KG1 (cell line): ENCODE results near the gene BTG1.

Experiments
- DNase-seq: peaks from one replicate; lab custom pipeline; 2025; lab: John Stamatoyannopoulos, UW

BTG1 gene

DNA sequence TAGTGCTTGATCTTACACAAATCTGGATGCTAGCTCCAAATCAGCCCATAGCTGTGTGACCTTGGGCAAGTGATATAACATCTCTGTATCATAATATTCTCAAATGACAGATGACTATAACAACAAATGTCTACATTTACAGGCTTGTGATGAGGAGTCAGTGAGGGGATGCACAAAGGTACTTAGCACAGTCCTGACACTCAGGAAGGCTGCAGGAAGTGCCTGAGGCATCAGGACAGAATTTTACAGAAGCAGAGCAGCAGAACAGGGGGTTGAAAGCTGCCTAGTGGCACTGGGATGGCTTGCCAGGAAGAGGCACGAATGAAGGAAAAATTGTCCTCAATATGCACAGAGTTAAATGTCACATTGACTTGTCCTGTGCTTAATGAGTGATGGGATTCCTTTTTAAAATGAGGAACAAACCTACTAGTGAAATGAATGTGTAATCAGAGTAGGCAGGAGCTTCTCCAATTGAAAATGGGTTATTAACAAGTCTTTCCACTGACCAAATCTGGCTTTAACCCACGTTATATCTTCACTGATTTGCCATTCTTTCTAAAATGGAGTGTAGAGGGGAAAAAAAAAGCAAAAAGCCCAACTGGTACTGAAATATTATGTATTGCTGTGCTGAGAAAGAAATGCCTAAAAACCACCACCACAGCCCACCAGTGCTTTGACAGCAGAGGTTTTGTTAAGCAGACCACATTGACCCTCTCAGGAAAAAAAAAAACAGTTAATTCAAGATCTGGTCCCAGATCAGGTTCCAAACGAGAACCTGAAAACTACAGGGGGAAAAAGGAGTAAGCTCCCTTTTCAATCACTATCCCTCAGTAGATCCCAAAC, 11.6 kb downstream of the BTG1 start:
- DNase-seq, result no peak

DNA sequence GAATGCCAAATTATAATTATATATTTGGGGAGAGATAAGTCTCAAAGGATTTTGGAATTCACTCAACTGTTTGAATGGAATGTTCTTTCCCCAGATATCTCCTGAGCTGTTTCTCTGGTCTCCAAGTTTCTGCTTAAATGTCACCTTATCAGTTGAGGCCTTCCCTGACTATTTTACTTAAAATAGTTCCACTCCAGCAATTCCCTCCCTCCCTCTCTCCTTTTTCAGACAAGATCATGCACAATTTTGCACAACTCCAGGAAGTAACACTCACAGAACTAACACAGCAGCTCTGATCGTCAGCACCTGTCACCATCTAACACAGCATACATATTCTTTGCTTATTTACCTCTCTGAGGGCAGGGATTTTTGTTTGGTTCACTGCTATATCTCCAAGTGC, 12.5 kb downstream of the BTG1 start:
- DNase-seq, result no peak

DNA sequence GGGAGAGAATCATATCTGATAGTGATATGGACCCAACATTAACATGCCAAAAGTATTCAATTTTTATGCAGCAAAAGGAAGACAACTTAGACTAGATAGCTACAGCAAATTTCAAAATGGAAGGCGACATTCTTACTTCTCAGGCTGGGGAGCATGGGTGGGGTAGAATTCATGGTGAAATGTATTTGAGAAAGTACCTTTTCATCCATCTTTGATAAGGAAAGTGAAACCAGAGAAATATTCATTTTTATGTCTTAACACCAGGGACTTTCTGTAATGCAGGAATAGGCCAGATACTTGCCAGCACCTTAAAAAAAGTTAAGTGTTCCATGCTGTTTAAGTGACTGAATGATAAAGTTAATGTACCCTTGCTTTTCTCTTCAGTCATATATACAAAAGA, 13.4 kb downstream of the BTG1 start:
- DNase-seq, result no peak

DNA sequence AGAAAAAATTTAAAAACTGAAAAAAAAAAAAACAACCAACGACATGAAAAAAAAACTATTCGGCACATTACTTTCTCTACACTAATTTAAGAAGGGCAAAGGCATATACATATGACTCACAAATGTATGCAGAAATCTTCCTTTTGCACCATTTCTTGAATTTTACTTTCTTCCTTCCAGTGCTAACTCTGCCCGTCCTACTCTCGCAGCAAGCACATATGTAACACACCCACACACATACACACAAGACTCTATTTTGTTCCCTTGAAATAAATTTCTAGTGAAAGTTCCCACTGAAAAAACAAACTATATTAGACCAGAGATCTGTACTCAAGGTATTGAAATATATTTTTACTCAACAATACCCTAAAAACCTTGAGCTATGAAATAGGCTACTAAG, 14.6 kb downstream of the BTG1 start:
- no peak for DNase-seq

DNA sequence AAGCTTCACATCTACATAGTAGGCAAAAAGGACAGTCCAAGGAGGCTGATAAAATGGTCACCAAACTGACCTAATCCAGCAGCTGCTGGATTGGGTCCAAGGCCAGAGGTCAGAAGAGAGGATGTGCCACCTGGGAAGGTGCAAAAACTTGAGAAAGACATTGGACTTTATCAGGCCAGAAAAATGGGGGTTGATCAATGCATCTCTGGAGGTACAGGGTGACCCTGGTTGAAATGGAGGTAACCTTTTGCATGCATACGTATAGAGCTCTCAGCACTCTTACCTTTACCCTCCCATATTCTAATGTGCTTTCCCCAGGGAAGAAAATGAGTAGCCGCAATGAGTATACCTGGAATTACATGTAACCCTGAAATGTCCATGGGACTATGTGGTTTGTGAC, 16.0 kb downstream of the BTG1 start:
- DNase-seq, result no peak

DNA sequence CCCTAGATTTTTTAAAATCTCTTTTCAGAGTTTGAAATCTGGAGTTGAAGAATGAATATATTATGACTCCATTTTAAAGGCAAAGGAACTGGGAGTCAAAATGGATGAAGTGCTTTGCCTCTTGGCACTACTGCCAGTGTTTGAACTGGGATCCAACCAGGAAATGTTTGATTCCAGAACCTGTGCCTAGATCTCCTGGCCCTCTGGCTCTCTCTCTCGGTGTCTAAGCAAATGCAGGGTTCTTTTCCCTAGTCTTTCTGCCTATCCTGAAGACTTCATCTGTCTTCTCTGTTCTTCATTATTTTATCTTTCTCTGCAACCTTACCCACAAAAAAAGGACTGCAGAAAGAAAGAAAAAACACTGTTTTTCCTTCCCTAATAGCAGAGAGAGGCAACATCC, 17.0 kb downstream of the BTG1 start:
- no peak for DNase-seq

DNA sequence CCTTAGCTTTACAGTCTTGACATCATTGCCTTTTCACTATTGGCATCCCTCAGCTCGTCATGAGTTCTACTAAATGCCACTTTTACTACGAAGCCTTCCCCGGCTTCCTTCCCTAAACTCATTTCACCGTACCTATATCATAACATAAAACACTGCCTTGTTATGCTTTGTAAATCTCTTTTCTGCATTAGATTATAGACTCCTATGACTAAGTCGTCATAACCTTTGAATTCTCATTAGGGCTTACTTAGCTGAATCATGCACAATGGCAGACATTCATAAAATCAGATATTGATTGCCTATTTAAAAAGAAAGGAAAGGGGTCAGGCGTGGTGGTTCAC, 21.0 kb downstream of the BTG1 start:
- DNase-seq, result no peak

DNA sequence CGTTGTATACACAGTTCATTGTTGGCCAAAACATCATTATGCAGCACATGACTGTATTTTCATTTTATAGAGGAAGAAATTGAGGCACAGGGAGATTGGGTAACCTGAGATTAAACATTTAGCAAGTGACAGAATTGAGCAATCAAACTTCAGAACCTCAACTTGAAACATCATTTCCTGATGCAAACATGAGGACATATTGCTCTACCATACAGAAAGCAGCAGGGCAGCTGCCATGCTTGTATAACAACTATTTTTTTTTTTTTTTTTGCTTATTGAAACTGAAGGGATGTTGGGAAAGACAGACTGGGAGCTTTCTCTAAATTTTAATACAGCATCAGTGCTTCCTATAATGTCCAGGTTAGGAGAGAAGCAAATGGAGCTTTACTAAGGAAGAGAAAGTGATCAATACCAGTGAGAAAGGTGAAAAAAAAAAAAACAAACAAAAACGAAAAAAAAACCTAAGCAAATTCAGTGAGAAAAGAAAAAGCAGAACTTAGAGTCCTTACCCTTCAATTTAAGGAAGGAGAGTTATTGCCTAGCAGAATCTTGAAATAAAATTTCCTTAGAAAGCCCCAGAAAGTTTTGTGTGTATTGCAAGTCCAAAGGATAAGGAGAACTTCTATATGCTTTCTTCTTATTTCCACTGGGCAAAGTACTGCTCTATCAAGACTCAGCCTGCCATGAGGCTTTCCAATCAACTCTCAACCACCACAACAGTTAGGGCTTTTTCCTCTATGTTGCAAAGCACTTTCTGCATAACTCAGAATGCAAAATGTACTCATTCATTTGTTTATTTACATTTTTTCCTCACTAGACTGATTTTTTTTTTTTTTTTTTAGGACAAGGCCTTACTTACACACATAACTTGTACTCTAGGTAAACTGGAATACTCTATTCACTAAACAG, 21.6 kb downstream of the BTG1 start:
- DNase-seq, result peak; percentile 35

DNA sequence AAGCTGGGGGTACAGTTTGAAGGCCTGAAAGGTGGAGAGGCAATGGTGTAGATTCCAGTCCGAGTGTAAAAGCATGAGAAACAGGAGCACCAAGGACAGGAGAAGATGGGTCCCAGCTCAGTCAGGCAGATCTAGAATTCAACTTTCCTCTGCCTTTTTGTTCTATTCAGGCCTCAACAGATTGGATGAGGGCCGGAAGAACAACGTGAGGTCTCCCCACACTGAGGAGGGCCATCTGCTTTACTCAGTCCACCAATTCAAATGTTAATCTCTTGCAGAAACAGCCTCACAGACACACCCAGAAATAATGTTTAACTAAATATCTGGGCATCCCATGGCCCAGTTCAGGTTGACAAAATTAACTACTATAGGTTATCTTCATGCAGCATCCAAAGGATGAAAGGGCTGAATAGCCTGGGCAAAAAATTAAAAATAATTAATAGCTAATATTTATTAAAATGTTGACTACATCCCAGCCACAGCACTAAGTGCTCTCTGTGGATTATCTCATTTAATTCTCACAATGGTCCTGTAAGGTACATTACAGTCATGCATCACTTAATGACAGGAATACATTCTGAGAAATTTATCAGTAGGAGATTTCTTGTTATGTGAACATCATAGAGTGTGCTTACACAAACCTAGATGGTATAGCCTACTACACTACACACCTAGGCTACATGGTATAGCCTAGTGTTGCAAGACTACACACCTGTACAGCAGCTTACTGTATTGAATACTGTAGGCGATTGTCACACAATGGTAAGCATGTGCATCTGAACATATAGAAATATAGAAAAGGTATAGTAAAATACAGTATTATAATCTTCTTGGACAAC, 22.5 kb downstream of the BTG1 start:
- DNase-seq, result no peak

DNA sequence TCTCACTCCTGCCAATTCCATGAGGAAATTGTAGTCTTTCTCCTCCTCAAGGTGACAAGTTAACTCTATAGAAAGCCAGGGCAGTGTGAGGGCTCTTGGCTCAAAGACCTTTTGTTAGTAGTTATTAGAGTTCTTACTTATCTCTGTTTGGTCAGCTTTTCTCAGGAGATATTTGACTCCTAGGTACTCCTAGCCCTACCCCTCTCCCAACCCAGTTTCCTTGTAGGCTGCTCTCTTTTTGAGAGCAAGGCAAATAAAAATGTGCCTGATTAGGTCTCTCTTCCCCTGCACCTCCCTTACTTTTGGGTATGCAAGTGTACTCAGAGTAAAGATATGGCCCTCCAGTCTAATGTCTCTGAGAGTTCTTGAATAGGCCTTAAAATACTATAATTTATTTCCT, 23.8 kb downstream of the BTG1 start:
- DNase-seq, result no peak

DNA sequence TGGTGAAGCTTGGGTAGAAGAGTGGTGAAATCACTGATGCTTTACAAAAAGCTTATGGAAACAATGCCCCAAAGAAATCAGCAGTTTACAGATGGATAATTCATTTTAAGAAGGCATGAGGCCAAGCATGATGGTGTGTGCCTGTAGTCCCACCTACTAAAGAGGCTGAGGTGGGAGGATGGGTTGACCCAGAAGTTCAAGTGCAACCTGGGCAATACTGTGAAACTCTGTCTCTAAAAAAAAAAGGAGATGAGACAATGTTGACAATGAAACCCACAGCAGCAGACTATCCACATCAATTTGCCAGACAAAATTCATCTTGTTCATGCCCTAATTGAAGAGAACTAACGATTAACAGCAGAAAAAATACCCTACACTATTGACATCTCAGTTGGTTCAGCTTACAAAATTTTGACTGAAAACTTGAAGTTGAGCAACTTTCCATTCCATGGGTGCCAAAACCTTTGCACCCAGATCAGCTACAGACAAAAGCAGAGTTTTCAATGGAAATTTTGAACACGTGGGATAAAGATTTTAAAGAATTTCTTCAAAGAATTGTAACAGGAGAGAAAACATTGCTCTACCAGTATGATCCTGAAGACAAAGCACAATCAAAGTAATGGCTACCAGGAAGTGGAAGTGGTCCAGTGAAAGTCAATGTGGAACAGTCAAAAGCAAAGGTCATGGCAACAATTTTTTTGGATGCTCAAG, 26.7 kb downstream of the BTG1 start:
- DNase-seq, result no peak

DNA sequence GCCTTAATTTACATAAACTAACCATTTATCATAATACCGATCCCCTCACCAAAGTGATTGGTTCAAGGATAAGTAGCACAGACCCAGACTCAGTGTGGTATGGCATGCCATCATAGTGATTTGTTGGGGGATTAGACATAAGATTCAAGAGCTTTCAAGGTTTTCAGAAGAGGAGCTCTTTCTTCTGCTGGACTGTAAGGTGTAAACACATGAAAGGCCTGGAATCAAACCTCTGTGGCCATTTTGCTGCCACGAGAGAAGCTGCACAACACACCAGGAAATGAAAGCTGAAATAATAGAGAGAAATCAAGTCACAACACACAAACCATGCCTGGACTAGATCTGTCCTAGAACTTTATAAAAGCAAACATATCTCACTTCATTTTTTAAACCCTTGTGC, 30.8 kb downstream of the BTG1 start:
- no peak for DNase-seq

DNA sequence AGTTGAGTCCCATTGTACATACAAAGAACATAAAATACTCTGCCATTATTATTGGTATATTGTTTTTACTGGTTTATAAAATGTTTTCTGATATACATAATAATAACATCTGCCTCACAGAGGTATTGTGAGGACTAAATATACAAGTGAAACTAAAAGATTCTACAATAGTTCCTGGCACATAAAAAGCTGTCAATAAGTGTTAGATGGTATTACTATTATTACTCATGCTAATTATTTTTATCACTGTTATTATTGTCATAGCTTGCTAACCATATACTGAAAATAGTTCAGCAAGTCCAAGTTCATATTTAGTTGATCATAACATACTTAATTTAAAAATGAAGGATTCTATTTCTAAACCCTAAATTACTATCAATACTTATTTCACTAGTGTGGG, 34.4 kb downstream of the BTG1 start:
- DNase-seq, result no peak

DNA sequence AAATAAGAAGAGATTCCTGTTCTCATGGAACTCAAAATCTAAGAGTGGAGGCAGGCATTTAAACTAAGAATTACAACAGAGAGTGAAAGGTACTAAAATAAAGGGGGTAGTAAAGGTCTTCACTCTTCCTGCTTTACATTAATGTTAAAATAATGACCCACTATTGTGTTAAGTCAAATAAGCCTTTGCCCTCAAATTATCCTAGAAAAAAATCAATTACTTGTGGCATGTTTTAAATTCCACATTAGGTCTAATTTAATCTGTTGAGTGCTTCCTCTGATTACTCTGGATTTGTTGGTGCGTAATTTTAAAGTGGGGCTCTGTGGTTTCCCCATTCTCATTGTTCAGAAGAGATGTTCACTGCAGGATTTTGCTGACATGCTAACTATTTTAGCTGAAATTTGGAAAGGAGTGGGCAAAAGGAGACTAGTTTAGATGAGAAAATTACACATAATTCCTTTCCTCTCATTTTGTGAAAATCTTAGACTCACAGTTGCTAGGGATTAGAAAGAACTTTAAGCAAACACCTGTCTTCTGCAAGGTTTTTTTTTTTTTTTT, 35.5 kb downstream of the BTG1 start:
- DNase-seq, result no peak

DNA sequence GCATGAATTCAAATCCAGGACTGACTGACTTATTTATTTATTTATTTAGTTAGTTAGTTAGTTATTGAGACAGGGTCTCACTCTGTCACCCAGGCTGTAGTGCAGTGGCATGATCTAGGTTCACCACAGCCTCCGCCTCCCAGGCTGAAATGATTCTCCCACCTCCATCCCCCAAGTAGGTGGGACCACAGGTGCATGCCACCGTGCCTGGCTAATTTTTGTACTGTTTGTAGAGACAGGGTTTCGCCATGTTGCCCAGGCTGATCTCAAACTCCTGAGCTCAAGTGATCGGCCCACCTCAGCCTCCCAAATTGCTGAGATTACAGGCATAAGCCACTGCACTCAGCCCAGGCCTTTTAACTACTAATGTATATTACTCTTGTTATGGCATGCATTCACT, 36.0 kb downstream of the BTG1 start:
- DNase-seq, result no peak

DNA sequence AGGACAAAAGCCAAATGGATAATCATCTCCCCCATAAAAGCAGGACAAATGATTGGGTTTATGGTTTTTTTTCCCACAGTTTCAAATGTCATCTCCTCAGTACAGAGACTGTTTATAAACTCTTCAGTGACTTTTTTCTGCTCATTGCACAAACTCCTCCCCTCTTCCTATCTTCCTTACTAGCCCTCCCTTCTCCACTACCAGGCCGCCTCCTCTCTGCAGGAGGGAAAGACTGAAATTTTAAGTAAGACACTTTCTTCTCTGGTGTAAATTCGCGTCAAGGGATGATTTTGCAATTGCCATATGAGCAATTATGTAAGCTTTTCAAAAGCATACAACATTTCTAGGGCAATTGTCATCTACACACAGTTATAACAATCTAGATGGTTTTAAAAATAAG, 37.0 kb downstream of the BTG1 start:
- no peak for DNase-seq

DNA sequence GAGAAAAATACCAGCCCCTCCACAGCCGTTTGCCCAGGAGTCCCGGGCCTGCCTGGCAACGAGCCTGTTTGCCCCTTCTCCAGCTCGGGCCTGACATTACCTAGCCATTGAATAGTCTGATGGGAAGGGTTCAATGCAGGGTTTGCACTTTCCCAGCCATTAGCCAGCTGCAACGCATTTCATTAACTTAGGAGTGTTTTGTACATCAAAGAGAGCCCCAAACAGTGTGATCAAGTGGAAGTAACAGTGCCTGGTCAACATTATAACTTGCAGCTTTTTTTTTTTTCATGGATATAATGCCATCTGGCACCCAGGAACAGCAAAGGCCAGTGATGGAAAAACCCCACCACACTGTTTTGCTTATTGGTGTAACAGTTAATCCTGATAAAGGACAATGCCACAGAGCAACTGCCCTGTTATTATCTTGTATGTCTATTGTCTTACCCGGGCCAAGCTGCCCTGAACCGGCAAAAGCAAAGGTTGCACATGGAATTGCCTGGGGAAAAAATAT, 38.0 kb downstream of the BTG1 start:
- no peak for DNase-seq

DNA sequence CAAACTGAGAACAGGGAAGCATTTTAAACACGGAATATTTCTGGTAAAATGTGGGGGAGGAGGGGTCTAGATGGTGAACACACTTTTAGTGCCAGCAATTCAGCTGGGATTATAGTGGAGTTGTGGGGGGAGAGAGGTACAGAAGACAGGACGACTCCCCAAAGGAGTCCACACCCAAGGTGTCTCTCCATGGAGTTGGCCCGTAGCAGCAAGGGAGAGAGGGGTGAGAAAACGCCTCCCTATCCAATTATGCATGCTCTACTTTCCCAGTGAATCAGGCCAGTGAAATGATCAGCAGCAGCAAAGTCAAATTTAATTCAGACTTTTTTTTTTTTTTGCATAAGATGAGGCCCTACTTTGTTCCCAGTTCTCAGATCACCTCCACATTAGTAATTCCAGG, 38.6 kb downstream of the BTG1 start:
- DNase-seq, result no peak

DNA sequence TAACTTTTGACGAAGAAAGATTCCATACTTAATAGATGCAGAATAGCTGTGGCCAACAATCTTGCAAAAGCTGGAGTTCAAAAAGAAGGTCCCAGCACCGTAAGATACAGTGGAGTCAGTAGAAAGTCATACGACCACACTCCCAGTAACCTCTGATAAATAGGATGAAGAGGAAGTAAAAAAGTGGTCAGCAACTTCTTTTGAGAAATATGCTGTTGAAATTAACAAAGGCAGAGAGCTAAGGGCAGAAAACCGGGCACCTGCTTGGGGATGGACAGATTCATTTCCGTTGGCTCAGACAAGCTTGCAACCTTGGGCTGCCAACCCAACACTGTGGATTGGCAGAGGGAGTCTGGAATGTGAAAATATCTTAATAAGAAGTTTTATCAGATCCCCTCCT, 40.0 kb downstream of the BTG1 start:
- no peak for DNase-seq

DNA sequence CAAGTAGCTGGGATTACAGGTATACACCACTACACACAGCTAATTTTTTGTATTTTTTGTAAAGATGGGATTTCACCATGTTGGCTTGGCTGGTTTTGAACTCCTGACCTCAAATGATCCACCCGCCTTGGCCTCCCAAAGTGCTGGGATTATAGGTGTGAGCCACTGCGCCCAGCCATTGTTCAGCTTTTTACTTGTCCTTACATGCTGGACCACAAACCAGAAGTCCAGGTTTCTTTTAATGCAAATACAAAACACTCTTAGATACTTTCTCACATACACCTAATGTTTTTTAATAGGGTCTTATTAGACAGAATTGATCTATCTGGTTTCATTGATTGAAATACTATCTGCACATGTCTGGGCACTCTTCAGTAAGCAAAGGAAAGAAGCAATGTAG, 40.5 kb downstream of the BTG1 start:
- DNase-seq, result no peak

DNA sequence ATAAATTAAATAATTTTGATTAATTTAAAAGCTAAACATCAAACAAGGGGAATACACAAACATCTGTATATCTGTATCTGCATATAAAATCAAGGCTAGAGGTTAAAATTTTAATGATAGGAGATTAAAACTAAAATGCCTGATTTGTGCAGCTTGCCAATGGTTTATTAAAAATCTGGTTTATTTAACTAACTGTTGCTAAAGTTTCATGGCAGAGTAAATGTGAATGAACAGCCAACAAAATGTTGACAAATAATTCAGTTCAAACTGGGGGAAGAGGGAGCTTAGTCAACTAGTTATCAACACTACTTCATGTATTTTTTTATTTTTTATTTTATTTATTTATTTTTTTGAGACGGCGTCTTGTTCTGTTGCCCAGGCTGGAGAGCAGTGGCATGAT, 43.0 kb downstream of the BTG1 start:
- no peak for DNase-seq
